Measurements from ENCODE around the gene RAB38.

The RAB38 gene

DNA sequence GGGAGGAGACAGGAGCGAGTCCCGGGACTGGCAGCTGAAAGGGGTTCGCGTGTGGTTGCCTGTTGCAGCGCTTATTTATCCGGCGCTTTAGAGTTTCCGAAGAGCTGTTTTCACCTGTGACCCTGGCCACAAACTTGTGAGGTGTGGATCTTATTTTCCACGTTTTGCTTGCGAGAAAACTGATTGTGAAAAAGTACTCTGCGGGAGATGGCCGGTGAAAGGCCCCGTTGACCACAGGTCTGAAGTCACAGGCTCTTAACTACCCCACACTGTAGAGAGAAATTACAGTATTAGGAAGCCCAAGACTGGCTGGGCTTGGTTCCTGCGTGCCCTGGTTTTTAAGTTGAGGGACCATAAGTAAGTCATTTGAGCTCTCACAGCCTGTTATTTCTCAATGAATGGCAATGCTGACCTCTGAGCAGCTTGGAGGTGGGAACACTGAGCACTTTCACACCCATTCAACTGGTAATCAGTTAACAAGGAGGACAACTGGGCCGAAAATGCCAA is 379 bp upstream of the RAB38 start:
- in situ Hi-C loops (cut with HindIII; ENCODE audit: low sequenced_read_pairs) = no loop called here
- H3K4me3 ChIP-seq (ENCODE audit: low read depth, low read length) = peak overlapping the region; percentile 53
- no peak for DNase-seq (ENCODE audit: low read depth)
- TF ChIP-seq, protein P1, sequence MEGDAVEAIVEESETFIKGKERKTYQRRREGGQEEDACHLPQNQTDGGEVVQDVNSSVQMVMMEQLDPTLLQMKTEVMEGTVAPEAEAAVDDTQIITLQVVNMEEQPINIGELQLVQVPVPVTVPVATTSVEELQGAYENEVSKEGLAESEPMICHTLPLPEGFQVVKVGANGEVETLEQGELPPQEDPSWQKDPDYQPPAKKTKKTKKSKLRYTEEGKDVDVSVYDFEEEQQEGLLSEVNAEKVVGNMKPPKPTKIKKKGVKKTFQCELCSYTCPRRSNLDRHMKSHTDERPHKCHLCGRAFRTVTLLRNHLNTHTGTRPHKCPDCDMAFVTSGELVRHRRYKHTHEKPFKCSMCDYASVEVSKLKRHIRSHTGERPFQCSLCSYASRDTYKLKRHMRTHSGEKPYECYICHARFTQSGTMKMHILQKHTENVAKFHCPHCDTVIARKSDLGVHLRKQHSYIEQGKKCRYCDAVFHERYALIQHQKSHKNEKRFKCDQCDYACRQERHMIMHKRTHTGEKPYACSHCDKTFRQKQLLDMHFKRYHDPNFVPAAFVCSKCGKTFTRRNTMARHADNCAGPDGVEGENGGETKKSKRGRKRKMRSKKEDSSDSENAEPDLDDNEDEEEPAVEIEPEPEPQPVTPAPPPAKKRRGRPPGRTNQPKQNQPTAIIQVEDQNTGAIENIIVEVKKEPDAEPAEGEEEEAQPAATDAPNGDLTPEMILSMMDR (IDR thresholded peaks at IDR 0.05; ENCODE audit: low read depth, low read length, missing control alignments) = no peak

- TF ChIP-seq, protein P1 (IDR thresholded peaks at IDR 0.05; ENCODE audit: low read depth, low read length, missing control alignments) = no peak
- DNase-seq (ENCODE audit: low read depth) = no peak
- in situ Hi-C loops (cut with HindIII; ENCODE audit: low sequenced_read_pairs) = no loop called here
- no peak overlapping the region for H3K4me3 ChIP-seq (ENCODE audit: low read depth, low read length)
These were observed 1.3 kb downstream of the RAB38 start for GRCh38 chr11:88173956-88174355.

DNA sequence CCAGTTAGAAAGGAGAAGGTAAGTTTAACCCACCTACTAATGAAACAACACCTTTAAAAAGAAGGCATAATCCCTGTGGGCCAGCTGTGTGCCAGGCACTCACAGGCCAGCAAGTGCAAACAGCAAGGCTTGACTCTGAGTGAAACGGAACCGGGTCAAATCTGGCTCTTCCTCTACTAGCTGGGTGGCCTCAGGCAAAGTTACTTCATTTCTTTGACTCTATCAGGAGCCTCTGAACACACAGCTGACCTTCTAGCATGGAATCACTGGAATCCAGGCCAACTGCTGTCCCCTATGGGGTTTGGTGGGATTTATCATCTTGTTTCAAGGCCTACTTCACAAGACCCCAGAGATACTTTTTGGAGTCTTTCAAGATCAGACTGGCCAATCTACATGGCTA is 3.3 kb downstream of the RAB38 start:
- TF ChIP-seq, protein P1 (IDR thresholded peaks at IDR 0.05; ENCODE audit: low read depth, low read length, missing control alignments) = no peak
- H3K4me3 ChIP-seq (ENCODE audit: low read depth, low read length) = no peak overlapping the region
- in situ Hi-C loops (cut with HindIII; ENCODE audit: low sequenced_read_pairs) = no loop called here
- no peak for DNase-seq (ENCODE audit: low read depth)

GRCh38 chr11:88170673-88171072 is 4.6 kb downstream of the RAB38 start:
- DNase-seq (ENCODE audit: low read depth) = no peak
- in situ Hi-C loops (cut with HindIII; ENCODE audit: low sequenced_read_pairs) = no loop called here
- TF ChIP-seq, protein P1 (IDR thresholded peaks at IDR 0.05; ENCODE audit: low read depth, low read length, missing control alignments) = no peak
- H3K4me3 ChIP-seq (ENCODE audit: low read depth, low read length) = no peak overlapping the region

GRCh38 chr11:88169881-88170280 is 5.4 kb downstream of the RAB38 start:
- in situ Hi-C loops (cut with HindIII; ENCODE audit: low sequenced_read_pairs) = no loop called here
- TF ChIP-seq, protein P1 (IDR thresholded peaks at IDR 0.05; ENCODE audit: low read depth, low read length, missing control alignments) = no peak
- no peak for DNase-seq (ENCODE audit: low read depth)
- H3K4me3 ChIP-seq (ENCODE audit: low read depth, low read length) = no peak overlapping the region

DNA sequence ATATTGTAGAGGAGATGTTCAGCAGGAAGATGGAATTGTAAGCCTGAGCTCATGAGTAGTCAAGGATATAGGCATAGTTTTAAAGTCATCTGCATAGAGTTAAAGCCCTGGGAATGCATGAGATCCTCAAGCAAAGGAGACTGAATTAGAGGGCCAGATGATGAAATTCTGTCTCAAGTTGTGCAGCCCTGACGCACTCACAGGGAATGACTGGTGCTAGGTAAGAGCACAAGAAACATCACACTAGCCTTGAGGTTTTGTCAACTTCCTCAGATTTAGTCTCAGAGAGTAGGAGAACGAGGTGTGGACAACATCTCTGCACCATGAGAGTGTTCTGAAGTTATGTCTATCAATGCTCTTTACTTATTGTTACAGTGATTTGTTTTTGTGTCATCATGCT is 5.8 kb downstream of the RAB38 start:
- H3K4me3 ChIP-seq (ENCODE audit: low read depth, low read length) = no peak overlapping the region
- DNase-seq (ENCODE audit: low read depth) = no peak
- in situ Hi-C loops (cut with HindIII; ENCODE audit: low sequenced_read_pairs) = no loop called here
- TF ChIP-seq, protein P1 (IDR thresholded peaks at IDR 0.05; ENCODE audit: low read depth, low read length, missing control alignments) = no peak

- no peak for DNase-seq (ENCODE audit: low read depth)
- in situ Hi-C loops (cut with HindIII; ENCODE audit: low sequenced_read_pairs) = no loop called here
- TF ChIP-seq, protein P1 (IDR thresholded peaks at IDR 0.05; ENCODE audit: low read depth, low read length, missing control alignments) = no peak
- no peak overlapping the region for H3K4me3 ChIP-seq (ENCODE audit: low read depth, low read length)
These were observed 7.4 kb downstream of the RAB38 start for GRCh38 chr11:88167853-88168252.

Data from astrocyte of the cerebellum (primary cell).